Activated CD4-positive, alpha-beta memory T cell treated with anti-CD3 and anti-CD28 coated beads for 36 hours (primary cell): Measurements from ENCODE around the gene TNIK. TPM values are rescaled to one million over a fixed set of nuclear protein-coding genes. Genes with fewer than 3 reads are reported as not detected.
"Not testable (repeated sequence)": the region's sequence is repeated elsewhere in the genome, so short reads cannot be mapped to it uniquely, and the experiment has no call there.

Experiments used
- CTCF ChIA-PET: fragments of 350-600 bp; sonication (Branson Sonifier 250); formaldehyde crosslinking; loops from one replicate; lab custom pipeline; 2021; ENCODE audit warnings: antibody characterized with exemption, inconsistent platforms; lab: Charles Lee
- POLR2A ChIA-PET: fragments of 350-600 bp; sonication (Branson Sonifier 250); formaldehyde crosslinking; loops from one replicate; lab custom pipeline; 2021; ENCODE audit warnings: antibody characterized with exemption; lab: Charles Lee
- DNase-seq: peaks from one replicate; pipeline ENCODE4 v3.0.0-alpha.2; 2020
- H3K27ac Mint-ChIP-seq: one replicate; pipeline ENCODE4 v1.8.0; 2021; ENCODE audit warnings: mixed read lengths
- H3K27me3 Mint-ChIP-seq: one replicate; pipeline ENCODE4 v1.8.0; 2021; ENCODE audit warnings: mixed read lengths
- H3K36me3 Mint-ChIP-seq: one replicate; pipeline ENCODE4 v1.8.0; 2021; ENCODE audit warnings: mixed read lengths
- H3K4me1 Mint-ChIP-seq: one replicate; pipeline ENCODE4 v1.8.0; 2021; ENCODE audit warnings: low read depth, mixed read lengths
- H3K4me3 Mint-ChIP-seq: one replicate; pipeline ENCODE4 v1.8.0; 2021; ENCODE audit warnings: mild to moderate bottlenecking, mixed read lengths
- H3K9me3 Mint-ChIP-seq: one replicate; pipeline ENCODE4 v1.8.0; 2021; ENCODE audit warnings: mixed read lengths
- intact Hi-C: fragments of 100-400 bp; cut with micrococcal nuclease; formaldehyde crosslinking; loops from one replicate; pipeline ENCODE4 v1.15.1; 2023
- total RNA-seq, 2 experiments: library from RNA; stranded (reverse); gene quantifications; one replicate each; pipeline ENCODE4 v1.2.3, GENCODE V29; 2021

Gene TNIK
- total RNA-seq, 2 experiments from 2014 or later: 22.4 to 27.1 TPM

- DNase-seq: no peak
- Mint-ChIP-seq H3K36me3 (peaks cover 7% of the 10 kb centered on the region), H3K4me1 (peaks cover 56% of the 10 kb centered on the region), H3K27me3 (no peaks in the 10 kb centered on the region), H3K9me3 (peaks cover 9% of the 10 kb centered on the region), H3K27ac (no peak overlapping the region), H3K4me3 (no peak overlapping the region)
- CTCF ChIA-PET: no interaction called here
- POLR2A ChIA-PET: no interaction called here
- intact Hi-C loops: no loop called here
Measured at GRCh38 chr3:171295484-171296373, 164.5 kb downstream of the TNIK start.

- CTCF ChIA-PET: interaction anchor here (0.7 kb wide), 1 partner anchor 105 kb away, joined by 3 read pairs; no protein-coding TSS in a partner anchor
- intact Hi-C loops: no loop called here
- Mint-ChIP-seq H3K9me3 (no peaks in the 10 kb centered on the region), H3K27ac (no peak overlapping the region), H3K27me3 (no peaks in the 10 kb centered on the region), H3K4me1 (peaks cover 55% of the 10 kb centered on the region), H3K36me3 (no peaks in the 10 kb centered on the region), H3K4me3 (no peak overlapping the region)
- POLR2A ChIA-PET: no interaction called here
- DNase-seq: no peak
Measured at GRCh38 chr3:171293142-171293782, 166.9 kb downstream of the TNIK start.

- Mint-ChIP-seq H3K4me3 (no peak overlapping the region), H3K4me1 (peaks cover 57% of the 10 kb centered on the region), H3K27me3 (no peaks in the 10 kb centered on the region), H3K36me3 (no peaks in the 10 kb centered on the region), H3K9me3 (no peaks in the 10 kb centered on the region), H3K27ac (no peak overlapping the region)
- intact Hi-C loops: no loop called here
- no peak for DNase-seq
- POLR2A ChIA-PET: no interaction called here
- CTCF ChIA-PET: no interaction called here
Measured at GRCh38 chr3:171290680-171291079, 169.5 kb downstream of the TNIK start.

- CTCF ChIA-PET: no interaction called here
- Mint-ChIP-seq H3K9me3 (no peaks in the 10 kb centered on the region), H3K4me3 (no peak overlapping the region), H3K27ac (no peak overlapping the region), H3K36me3 (no peaks in the 10 kb centered on the region), H3K27me3 (no peaks in the 10 kb centered on the region), H3K4me1 (peaks cover 59% of the 10 kb centered on the region)
- POLR2A ChIA-PET: interaction anchor here (0.7 kb wide), 1 partner anchor 8 kb away, joined by 6 read pairs; no protein-coding TSS in a partner anchor
- intact Hi-C loops: no loop called here
- no peak for DNase-seq
Measured at GRCh38 chr3:171289291-171289690, 170.9 kb downstream of the TNIK start.

- POLR2A ChIA-PET, H3K36me3 Mint-ChIP-seq, H3K4me3 Mint-ChIP-seq, DNase-seq, H3K27me3 Mint-ChIP-seq, H3K9me3 Mint-ChIP-seq, H3K27ac Mint-ChIP-seq, CTCF ChIA-PET: not testable (repeated sequence)
- intact Hi-C loops: loop anchor here (2.0 kb wide), 1 partner anchor 173 kb away; the partner anchor contains the start of gene TNIK
- H3K4me1 Mint-ChIP-seq: peaks cover 61% of the 10 kb centered on the region
Measured at GRCh38 chr3:171287761-171288160, 172.4 kb downstream of the TNIK start.

- intact Hi-C loops: loop anchor here (1.0 to 2.0 kb wide), 2 partner anchors 38 to 174 kb away; partner anchors contain the start of gene TNIK
- H3K4me3 Mint-ChIP-seq: no peak overlapping the region
- no peaks in the 10 kb centered on the region for H3K36me3 Mint-ChIP-seq
- peak overlapping the region; percentile 13 for H3K27ac Mint-ChIP-seq
- peaks cover 63% of the 10 kb centered on the region for H3K4me1 Mint-ChIP-seq
- no peak for DNase-seq
- H3K9me3 Mint-ChIP-seq: no peaks in the 10 kb centered on the region
- CTCF ChIA-PET: interaction anchor here (0.7 kb wide), 1 partner anchor 87 kb away, joined by 3 read pairs; no protein-coding TSS in a partner anchor
- POLR2A ChIA-PET: interaction anchor here (0.9 kb wide), 1 partner anchor 174 kb away, joined by 3 read pairs; no protein-coding TSS in a partner anchor
- no peaks in the 10 kb centered on the region for H3K27me3 Mint-ChIP-seq
Measured at GRCh38 chr3:171286580-171287249, 173.5 kb downstream of the TNIK start.

- Mint-ChIP-seq H3K9me3 (no peaks in the 10 kb centered on the region), H3K4me3 (no peak overlapping the region), H3K36me3 (no peaks in the 10 kb centered on the region), H3K27me3 (no peaks in the 10 kb centered on the region), H3K4me1 (peaks cover 54% of the 10 kb centered on the region), H3K27ac (peak overlapping the region; percentile 72)
- intact Hi-C loops: loop anchor here (2.0 kb wide), 2 partner anchors 56 to 58 kb away; no protein-coding TSS in a partner anchor
- DNase-seq: no peak
- POLR2A ChIA-PET: interaction anchor here (1.1 to 1.2 kb wide), 2 partner anchors 36 kb away, joined by 3 to 4 read pairs; no protein-coding TSS in a partner anchor
- CTCF ChIA-PET: interaction anchor here (1.3 kb wide), 1 partner anchor 122 kb away, joined by 4 read pairs; no protein-coding TSS in a partner anchor
Measured at GRCh38 chr3:171285287-171285686, 174.9 kb downstream of the TNIK start.

GRCh38 chr3:171284308-171285075 lies 175.7 kb downstream of the TNIK start:
- ChIA-PET POLR2A (interaction anchor here (1.1 to 1.2 kb wide), 2 partner anchors 35 to 36 kb away, joined by 3 to 4 read pairs; no protein-coding TSS in a partner anchor), CTCF (interaction anchor here (1.3 to 1.9 kb wide), 2 partner anchors 16 to 121 kb away, joined by 4 to 5 read pairs; no protein-coding TSS in a partner anchor)
- DNase-seq: peak; percentile 31
- Mint-ChIP-seq H3K36me3 (no peaks in the 10 kb centered on the region), H3K27me3 (no peaks in the 10 kb centered on the region), H3K4me3 (peak overlapping the region; percentile 24), H3K9me3 (no peaks in the 10 kb centered on the region), H3K27ac (peak overlapping the region; percentile 34), H3K4me1 (peaks cover 57% of the 10 kb centered on the region)
- intact Hi-C loops: loop anchor here (1.0 to 2.0 kb wide), 4 partner anchors 17 to 95 kb away; no protein-coding TSS in a partner anchor

GRCh38 chr3:171283848-171284222 lies 176.4 kb downstream of the TNIK start:
- H3K27me3 Mint-ChIP-seq: no peaks in the 10 kb centered on the region
- no peak overlapping the region for H3K4me3 Mint-ChIP-seq
- no peaks in the 10 kb centered on the region for H3K9me3 Mint-ChIP-seq
- ChIA-PET POLR2A (no interaction called here), CTCF (interaction anchor here (1.9 kb wide), 1 partner anchor 15 kb away, joined by 5 read pairs; no protein-coding TSS in a partner anchor)
- no peak for DNase-seq
- intact Hi-C loops: loop anchor here (1.0 to 2.0 kb wide), 4 partner anchors 17 to 95 kb away; no protein-coding TSS in a partner anchor
- no peaks in the 10 kb centered on the region for H3K36me3 Mint-ChIP-seq
- H3K4me1 Mint-ChIP-seq: peaks cover 60% of the 10 kb centered on the region
- H3K27ac Mint-ChIP-seq: no peak overlapping the region

GRCh38 chr3:171283183-171283847 lies 176.9 kb downstream of the TNIK start:
- intact Hi-C loops: no loop called here
- H3K27me3 Mint-ChIP-seq: no peaks in the 10 kb centered on the region
- H3K27ac Mint-ChIP-seq: no peak overlapping the region
- no peaks in the 10 kb centered on the region for H3K9me3 Mint-ChIP-seq
- H3K4me1 Mint-ChIP-seq: peaks cover 63% of the 10 kb centered on the region
- no peak overlapping the region for H3K4me3 Mint-ChIP-seq
- H3K36me3 Mint-ChIP-seq: no peaks in the 10 kb centered on the region
- CTCF ChIA-PET: interaction anchor here (1.9 kb wide), 1 partner anchor 14 kb away, joined by 5 read pairs; no protein-coding TSS in a partner anchor
- POLR2A ChIA-PET: interaction anchor here (0.6 kb wide), 1 partner anchor 178 kb away, joined by 3 read pairs; no protein-coding TSS in a partner anchor
- DNase-seq: no peak
